ENCODE data around the gene NUFIP2. TPM values are rescaled to one million over a fixed set of nuclear protein-coding genes. Genes with fewer than 3 reads are reported as not detected.

The NUFIP2 gene
- total RNA-seq, 1 donor from 2014 or later: 61.8 TPM

GRCh38 chr17:29207975-29208374 is 86.0 kb downstream of the NUFIP2 start:
- no peaks in the 10 kb centered on the region for H3K9me3 Mint-ChIP-seq
- peaks cover 6% of the 10 kb centered on the region for H3K27me3 Mint-ChIP-seq
- no peaks in the 10 kb centered on the region for H3K36me3 Mint-ChIP-seq (ENCODE audit: low read depth)
- POLR2A ChIA-PET: no interaction called here
- no peaks in the 10 kb centered on the region for H3K4me1 Mint-ChIP-seq
- no peak overlapping the region for H3K4me3 Mint-ChIP-seq
- CTCF ChIA-PET: interaction anchor here (1.6 to 1.8 kb wide), 2 partner anchors 11 to 28 kb away, joined by 5 to 7 read pairs; partner anchors contain the start of gene MYO18A
- H3K27ac Mint-ChIP-seq: no peak overlapping the region
- ATAC-seq (ENCODE audit: low read depth): no peak
- intact Hi-C loops (cut with micrococcal nuclease): no loop called here
- DNase-seq: no peak
- TF ChIP-seq CTCF (IDR thresholded peaks at IDR 0.05): no peak

Other genes starting within 250 kb of the NUFIP2 start
- gene MYO18A, start 113.8 kb downstream of the NUFIP2 start, total RNA-seq: 67.8 and 79.8 TPM in 2 replicates
- not detected in 2 replicates for gene CRYBA1, start 47.3 kb downstream of the NUFIP2 start, total RNA-seq
- gene TAOK1, start 96.2 kb upstream of the NUFIP2 start, total RNA-seq: 55.1 and 55.5 TPM in 2 replicates

All from activated B cell treated with CpG ODN at 0.5 μM for 24 hours (primary cell).